NCI-H345 (cell line): ENCODE results near the gene DDX41.
"Not testable (repeated sequence)": the region's sequence is repeated elsewhere in the genome, so short reads cannot be mapped to it uniquely, and the experiment has no call there.

ENCODE experiments used
- DNase-seq: peaks from one replicate; lab custom pipeline; 2025; lab: John Stamatoyannopoulos, UW

Gene DDX41

GRCh38 chr5:177516601-177517568 is at the start of gene DDX41:
TSS of gene DDX41 (minus strand) at chr5:177516961. CDS start at chr5:177516945, 16 bp downstream.
- peak; percentile 98 for DNase-seq

- no peak for DNase-seq
These were observed 48.3 kb upstream of the DDX41 start for GRCh38 chr5:177565046-177565445.

GRCh38 chr5:177559446-177559941 is 42.7 kb upstream of the DDX41 start:
- DNase-seq: not testable (repeated sequence)

DNA sequence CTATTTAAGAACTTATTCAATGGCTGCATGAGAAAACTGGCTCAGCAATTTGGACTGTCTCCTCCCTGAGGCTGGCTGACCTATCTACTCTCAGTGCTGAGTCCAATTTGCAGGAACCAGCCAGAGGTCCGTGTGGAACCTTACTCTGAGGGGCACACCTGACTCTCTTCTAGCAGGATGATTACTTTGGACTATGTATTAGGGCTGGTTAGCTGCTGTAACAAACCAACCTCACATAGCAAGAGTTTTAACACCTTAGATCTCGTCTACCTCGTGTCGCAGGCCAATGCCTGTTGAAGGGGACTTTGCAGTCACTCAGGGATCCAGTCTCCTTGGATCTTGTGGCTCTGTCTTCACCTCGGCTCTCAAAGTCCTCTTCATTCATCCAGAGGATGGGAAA is 41.0 kb upstream of the DDX41 start:
- DNase-seq: no peak

DNA sequence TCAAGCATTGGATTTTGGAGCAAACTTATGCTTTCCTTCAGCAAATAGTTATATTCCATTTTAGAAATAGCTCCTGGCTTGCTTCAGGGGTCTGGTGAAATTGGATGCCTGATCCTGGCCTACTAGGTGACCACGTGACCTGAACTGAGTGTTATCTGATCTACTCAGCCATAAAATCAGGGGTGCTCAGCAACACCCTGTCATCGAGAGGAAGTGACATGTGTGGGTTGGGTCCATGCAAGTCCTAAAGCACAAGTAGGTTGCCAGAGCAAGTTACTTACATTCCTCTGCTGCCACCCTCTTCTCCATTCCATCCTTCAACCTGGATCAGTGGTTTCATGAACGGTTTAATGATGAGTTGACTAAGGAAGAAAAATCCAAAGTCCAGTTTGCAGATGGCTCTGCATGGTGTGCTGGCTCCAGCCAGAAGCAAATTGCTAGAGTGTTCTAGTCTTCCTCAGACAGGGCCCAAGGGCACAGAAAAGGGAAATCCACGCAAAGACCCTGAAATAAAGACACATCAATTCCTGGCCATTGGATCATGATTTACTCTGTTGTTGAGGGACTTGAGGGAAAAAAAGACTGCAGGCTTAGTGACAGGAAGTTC is 40.4 kb upstream of the DDX41 start:
- DNase-seq: no peak

DNA sequence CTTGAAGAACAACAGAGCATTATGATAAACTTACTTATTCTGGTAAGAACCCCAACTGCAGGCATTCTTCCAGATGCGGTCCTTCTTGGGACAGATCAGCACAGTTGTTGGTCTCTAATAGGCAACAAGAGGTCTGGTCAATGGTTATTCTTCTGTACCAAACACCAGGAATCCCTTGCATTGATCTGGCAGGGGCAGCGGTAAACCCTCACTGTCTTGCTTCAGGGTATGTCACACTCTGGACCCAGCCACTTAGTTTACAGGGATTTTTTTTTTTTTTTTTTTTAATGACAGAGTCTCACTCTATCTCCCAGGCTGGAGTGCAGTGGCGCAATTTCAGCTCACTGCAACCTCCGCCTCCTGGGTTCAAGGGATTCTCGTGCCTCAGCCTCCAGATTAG is 38.9 kb upstream of the DDX41 start:
- DNase-seq: no peak

DNA sequence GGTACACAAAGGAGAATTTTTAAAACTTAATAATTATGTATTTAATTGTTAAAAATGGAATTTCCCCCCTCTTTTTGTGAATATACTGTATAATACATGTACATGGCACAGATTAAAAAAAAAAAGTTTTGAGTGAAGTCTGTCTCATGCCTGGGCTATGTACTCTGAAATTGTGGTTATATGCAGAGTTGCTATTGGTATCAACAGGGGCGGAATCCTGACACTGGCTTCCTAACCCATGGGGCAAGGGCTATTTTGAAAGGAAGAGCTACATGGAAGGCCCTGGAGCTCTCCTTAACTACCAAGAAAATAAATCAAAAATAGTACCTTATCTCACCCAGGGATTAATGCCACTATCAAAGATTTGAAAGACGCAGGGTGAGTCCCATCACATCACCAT is 38.5 kb upstream of the DDX41 start:
- DNase-seq: no peak

GRCh38 chr5:177554474-177555111 is 37.8 kb upstream of the DDX41 start, which contains the start of gene FAM193B:
TSS of gene FAM193B (minus strand) at chr5:177554563. CDS start at chr5:177554458, 105 bp downstream.
- peak; percentile 95 for DNase-seq

DNA sequence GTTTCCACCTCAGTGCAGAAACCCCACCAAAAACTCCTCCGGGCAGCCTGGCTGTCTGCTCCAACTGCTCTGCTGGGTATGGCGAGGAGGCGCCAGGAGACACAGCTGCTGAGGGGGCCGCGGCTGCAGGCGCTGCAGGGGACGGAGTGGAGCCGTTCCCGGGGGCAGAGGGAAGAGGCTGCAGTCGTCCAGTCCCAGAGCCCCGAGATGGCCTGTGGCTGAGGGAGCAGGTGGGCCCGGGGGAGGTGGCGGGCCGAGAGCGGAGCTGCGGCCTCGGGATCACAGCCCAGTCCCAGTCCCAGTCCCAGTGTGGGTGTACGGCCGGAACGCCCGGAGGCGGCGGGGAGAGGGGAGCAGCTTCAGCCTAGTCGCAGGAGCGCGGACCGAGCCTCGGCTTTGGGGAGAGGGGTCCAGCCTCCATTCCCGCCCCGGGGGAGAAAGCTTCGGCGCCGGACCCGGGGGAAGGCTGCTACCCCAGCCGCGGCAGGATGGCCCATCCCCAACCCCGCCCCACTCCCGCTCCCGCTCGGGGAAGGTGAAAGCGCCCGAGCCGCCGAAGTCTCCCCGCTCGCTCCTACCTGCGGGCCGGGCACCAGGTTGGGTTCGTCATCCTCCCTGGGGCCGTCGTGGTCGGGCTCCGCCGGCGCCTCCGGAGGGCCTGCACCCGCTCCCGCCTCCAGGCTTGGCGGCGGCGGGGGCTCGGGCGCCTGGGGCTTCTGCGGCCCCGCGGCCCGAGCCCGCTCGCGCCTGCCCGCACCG is 37.1 kb upstream of the DDX41 start:
- DNase-seq: peak; percentile 41

DNA sequence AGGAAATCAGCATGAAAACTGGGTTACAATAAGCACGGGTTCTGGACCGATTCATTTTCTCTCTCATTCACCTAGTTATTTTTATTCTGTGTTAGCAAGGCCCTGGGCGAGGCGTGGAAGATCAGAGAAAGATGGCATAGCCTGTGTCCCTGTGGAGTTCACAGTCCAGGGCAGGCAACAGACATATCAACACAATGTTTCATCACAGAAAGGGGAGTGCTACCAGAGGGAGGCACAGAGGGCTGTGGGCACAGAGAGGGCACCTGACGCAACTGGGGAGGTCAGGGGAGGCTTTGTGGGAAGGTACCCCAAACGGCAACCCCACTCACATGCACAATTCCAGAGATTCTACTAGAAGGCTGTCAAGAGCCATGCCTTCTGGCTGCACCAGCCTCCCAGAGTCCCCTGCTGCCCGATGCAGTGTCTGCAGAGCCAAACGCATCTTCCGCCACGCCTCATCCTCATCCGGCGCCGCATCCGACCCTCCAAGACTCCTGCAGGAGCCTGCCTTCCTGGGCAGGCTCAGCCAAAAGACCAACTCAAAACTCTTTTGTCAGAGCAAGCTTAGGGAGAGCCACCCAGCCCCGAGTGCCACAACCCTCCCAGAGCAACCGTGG is 36.2 kb upstream of the DDX41 start:
- no peak for DNase-seq

DNA sequence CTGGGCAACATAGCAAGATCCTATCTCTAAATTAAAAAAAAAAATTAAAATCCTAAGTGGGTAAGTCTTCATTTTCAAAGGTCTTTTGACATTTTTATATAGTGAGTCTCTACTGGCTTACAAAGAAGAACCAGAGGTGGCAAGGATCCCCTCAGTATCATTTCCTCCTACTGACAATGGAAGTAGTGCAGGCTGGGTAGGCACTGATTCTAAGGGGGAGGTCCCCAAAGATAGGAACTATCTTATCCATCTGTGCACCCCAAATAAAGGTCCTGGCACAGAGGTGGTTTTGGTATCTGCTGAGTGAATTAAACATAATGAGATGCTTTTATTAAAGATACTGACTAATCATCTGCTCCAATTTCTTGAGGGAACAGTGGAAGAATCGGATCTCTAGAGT is 33.4 kb upstream of the DDX41 start:
- no peak for DNase-seq

- DNase-seq: no peak
These were observed 31.7 kb upstream of the DDX41 start for GRCh38 chr5:177548495-177548894.

- DNase-seq: no peak
These were observed 31.0 kb upstream of the DDX41 start for GRCh38 chr5:177547736-177548135.

GRCh38 chr5:177546258-177546741 is 29.5 kb upstream of the DDX41 start:
- no peak for DNase-seq

DNA sequence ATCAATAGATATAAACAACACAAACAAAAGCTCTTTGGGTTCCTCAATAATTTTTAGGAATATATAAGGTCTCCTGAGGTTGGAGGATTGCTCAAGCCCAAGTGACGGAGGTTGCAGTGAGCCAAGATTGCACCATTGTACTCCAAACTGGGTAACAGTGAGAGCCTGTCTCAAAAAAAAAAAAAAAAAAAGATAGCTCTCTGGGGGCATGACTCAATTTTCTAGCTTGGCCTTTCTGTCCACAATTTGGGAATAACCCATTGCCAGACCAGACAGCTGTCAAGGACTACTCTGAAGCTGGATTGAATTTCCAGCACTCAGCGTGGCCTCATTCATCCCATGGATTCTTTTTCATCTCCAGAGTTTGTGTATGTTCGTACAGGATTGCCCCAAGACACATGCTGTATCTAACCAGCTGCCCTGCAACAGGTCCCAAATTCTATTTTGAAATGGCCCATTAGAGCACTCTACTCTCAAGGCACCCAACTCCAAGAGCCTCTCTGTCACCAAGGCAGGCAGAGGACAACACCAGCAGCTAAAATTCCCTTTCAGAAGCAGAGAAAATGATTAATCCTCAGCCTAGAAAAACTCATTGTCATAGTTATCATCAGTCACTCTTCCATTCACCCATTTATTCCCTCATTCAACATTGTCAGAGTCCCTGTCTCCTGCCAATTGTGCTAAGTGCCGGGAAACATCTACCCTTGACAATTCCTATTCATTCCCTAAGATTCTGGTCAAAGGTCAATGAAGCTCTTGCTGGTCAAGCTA is 28.9 kb upstream of the DDX41 start:
- DNase-seq: no peak

DNA sequence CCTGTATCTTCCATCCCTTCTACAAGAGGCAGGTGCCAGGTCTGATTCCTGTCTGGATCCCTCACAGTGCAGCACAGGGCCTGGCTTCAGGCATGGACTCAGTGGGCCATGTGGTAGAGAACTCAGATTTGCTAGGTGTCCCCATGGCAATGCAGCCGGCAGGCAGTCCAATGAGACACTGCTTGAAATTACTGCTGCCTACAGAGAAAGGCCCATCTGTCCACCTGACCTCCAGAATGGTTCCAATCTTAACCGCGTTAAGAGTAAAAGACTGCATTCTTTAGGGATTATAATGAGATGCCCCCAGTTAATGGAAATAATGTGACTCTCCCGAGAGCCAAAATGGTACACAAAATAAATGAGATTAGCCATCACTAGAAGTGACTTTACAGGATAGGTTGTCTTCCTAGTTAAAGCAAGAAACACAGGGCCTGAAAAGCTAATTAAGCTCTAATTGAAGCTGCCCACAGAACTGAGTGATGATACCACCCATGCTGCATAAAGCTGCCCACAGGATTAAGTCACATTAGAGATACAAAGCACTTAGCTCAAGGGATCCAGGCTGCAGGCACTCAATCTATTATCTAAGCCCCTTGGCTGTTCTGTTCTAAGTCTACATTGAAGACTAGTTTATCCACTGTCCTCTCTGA is 26.2 kb upstream of the DDX41 start:
- DNase-seq: no peak

DNA sequence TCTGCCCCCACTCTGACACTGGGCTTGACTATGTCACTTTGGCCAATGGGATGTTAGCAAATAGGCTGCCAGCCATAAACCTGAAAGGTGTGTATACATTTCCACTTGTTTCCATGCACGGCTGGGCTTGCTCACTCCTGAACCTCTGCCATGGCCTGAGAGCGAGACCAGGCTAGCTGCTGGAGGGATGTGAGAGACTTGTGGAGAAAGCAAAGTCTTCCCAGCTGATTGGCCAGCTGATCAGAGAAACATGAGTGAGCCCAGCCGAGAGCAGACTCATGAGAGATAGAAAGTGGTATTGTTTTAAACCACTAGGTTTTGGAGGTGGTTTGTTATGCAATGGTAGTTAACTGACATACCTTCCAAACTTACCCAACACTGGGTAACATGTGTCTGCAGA is 23.7 kb upstream of the DDX41 start:
- no peak for DNase-seq

DNA sequence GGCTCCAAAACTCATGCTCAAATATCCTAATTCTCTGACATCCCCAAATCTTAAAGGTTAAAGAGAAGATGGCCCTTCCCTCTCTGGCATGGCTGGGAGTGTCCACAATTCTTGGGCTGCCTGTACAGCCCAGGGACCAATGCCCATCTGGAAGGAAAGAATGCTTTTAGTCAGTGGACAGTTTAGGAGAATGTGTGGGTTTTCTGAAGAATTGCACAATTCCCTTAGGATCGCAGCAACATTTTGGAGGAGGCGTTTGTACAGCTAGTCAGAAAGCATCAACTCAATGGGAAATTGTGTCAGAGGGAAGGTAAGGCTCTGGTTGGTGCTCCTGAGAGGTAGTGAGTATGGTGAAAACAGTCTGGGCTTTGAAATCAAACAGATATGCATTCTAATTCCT is 22.6 kb upstream of the DDX41 start:
- DNase-seq: no peak

DNA sequence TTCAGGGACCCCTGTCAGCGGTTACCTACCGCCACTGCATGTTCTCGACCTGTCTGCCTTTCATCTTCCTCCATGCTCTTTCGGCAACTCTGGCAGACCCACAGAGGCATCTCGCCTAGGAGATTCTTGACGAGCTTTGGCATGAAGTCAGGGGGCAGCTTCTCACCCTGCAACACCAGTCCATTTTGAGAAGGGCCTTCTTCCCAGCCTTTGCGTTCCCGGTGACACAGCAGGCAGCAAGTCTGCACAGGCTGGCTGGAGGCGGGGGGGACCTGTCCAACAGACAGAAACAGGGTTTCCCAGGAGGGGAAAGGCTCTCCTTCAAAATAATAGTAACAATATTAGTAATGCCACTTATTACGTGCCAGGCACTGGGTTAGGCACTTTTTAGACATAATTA is 22.1 kb upstream of the DDX41 start:
- DNase-seq: no peak
